Adipose tissue (tissue), 3 donors: ENCODE data around the gene MLLT6. TPM values are rescaled to one million over a fixed set of nuclear protein-coding genes. Genes with fewer than 3 reads are reported as not detected.

ENCODE experiments used
- polyA plus RNA-seq, 3 donors: library from polyadenylated mRNA; stranded (reverse); fragments of 200-250 nt; gene quantifications; one replicate each; pipeline ENCODE4 v1.2.3, GENCODE V29; 2013
- donor health status: healthy with polysubstance abuse.
- donor health status: Bipolar disorder and iron deficiency.
- donor health status: healthy.

MLLT6 gene
- polyA plus RNA-seq, 3 donors: 38.6 to 96.0 (median 42.9) TPM

Other genes starting within 250 kb of the MLLT6 start
- gene SRCIN1, start 99.3 kb upstream of the MLLT6 start, polyA plus RNA-seq: 1 to 10 TPM; 1.3 to 8.9 (median 3.5) TPM
- 1 to 10 TPM; 1.7 to 2.7 (median 2.2) TPM for gene EPOP, start 30.3 kb upstream of the MLLT6 start, polyA plus RNA-seq
- gene CISD3, start 25.1 kb downstream of the MLLT6 start, polyA plus RNA-seq: 10 to 100 TPM; 44.3 to 57.4 (median 51.1) TPM
- 10 to 100 TPM; 10.9 to 61.1 (median 15.8) TPM for gene PCGF2, start 43.1 kb downstream of the MLLT6 start, polyA plus RNA-seq
- 100 to 1,000 TPM in 2 of 3 donors, 10 to 100 TPM in 1; 76.8 to 190 (median 184) TPM for gene PSMB3, start 47.5 kb downstream of the MLLT6 start, polyA plus RNA-seq
- 10 to 100 TPM; 10.0 to 27.3 (median 18.8) TPM for gene PIP4K2B, start 94.3 kb downstream of the MLLT6 start, polyA plus RNA-seq
- gene CWC25, start 120.0 kb downstream of the MLLT6 start, polyA plus RNA-seq: 10 to 100 TPM in 2 of 3 donors, 1 to 10 TPM in 1; 9.6 to 19.8 (median 19.3) TPM
- gene RPL23, start 148.4 kb downstream of the MLLT6 start, polyA plus RNA-seq: 1,000 to 10,000 TPM; 1,758 to 5,491 (median 3,544) TPM
- 10 to 100 TPM; 49.1 to 90.6 (median 67.3) TPM for gene LASP1, start 164.8 kb downstream of the MLLT6 start, polyA plus RNA-seq